OCI-LY3 (cell line): ENCODE measurements around the gene SMURF2.

Experiments
- CTCF ChIP-seq: fragments of 200-600, 300-600 bp; sonication (generic); IDR thresholded peaks from 2 replicates; pipeline ENCODE4 v1.5.1; 2014; ENCODE audit warnings: antibody characterized with exemption, low read length, low read depth
- EZH2phosphoT487 ChIP-seq: fragments of 200-600 bp; shearing (Covaris generic); IDR thresholded peaks from 2 replicates; pipeline ENCODE4 v1.6.1; 2018; ENCODE audit warnings: antibody characterized with exemption, mixed run types, low read depth

GRCh38 chr17:64564098-64564497, 98.0 kb downstream of the SMURF2 start:
- no peak for TF ChIP-seq CTCF
- no peak for TF ChIP-seq EZH2phosphoT487
